Keratinocyte (primary cell): ENCODE measurements around the gene RYR2. TPM values are rescaled to one million over a fixed set of nuclear protein-coding genes. Genes with fewer than 3 reads are reported as not detected.

ENCODE experiments used
- DNase-seq: peaks from one replicate; pipeline ENCODE4 v3.0.0-alpha.2; 2011; ENCODE audit warnings: low read depth, missing footprints, low spot score
- FAIRE-seq: peaks from 2 replicates; lab custom pipeline; 2011; peaks lifted over from hg19 to GRCh38; lab: Jason Lieb, UNC
- H2AFZ ChIP-seq: 2 replicates; pipeline ENCODE4 v1.6.0; 2012; ENCODE audit warnings: low read length, control low read depth, inconsistent platforms; ENCODE audit not compliant: control insufficient read depth
- H3K27ac ChIP-seq: 2 replicates; pipeline ENCODE4 v1.5.1; 2011; ENCODE audit warnings: low read length; ENCODE audit not compliant: control insufficient read depth, insufficient read depth
- H3K27me3 ChIP-seq: 3 replicates; pipeline ENCODE4 v1.6.0; 2011; ENCODE audit warnings: low read length; ENCODE audit not compliant: control insufficient read depth, insufficient read depth; ENCODE audit errors: extremely low read depth
- H3K36me3 ChIP-seq, 2 experiments: 2 replicates in 1 of 2; 3 replicates in 1 of 2; pipeline ENCODE4 v1.5.1; 2011; ENCODE audit warnings: low read length in 2 of 2, mild to moderate bottlenecking in 1 of 2; ENCODE audit not compliant: control insufficient read depth in 2 of 2, insufficient read depth in 2 of 2; ENCODE audit errors: extremely low read depth in 1 of 2
- H3K4me1 ChIP-seq: 3 replicates; pipeline ENCODE4 v1.5.1; 2011; ENCODE audit warnings: low read length; ENCODE audit not compliant: control insufficient read depth, insufficient read depth; ENCODE audit errors: extremely low read depth
- H3K4me2 ChIP-seq: 3 replicates; pipeline ENCODE4 v1.6.0; 2011; ENCODE audit warnings: low read depth, low read length; ENCODE audit not compliant: control insufficient read depth, insufficient read depth; ENCODE audit errors: extremely low read depth
- H3K4me3 ChIP-seq, 3 experiments: fragments of 200-600 bp in 1 of 3; sonication (generic) in 1 of 3; 2 replicates in 2 of 3; 3 replicates in 1 of 3; pipeline ENCODE4 v1.5.1; 2011 to 2016; ENCODE audit warnings: low read length in 3 of 3, mild to moderate bottlenecking in 3 of 3, control low read depth in 2 of 3, inconsistent platforms in 1 of 3, low read depth in 1 of 3, mixed read lengths in 1 of 3, mixed run types in 1 of 3, moderate library complexity in 1 of 3; ENCODE audit not compliant: control insufficient read depth in 2 of 3, insufficient read depth in 2 of 3; ENCODE audit errors: extremely low read depth in 1 of 3
- H3K79me2 ChIP-seq: 2 replicates; pipeline ENCODE4 v1.6.0; 2012; ENCODE audit warnings: low read length; ENCODE audit not compliant: control insufficient read depth, insufficient read depth
- H3K9ac ChIP-seq: 3 replicates; pipeline ENCODE4 v1.6.0; 2011; ENCODE audit warnings: low read length; ENCODE audit not compliant: control insufficient read depth, insufficient read depth; ENCODE audit errors: extremely low read depth
- H3K9me1 ChIP-seq: 3 replicates; pipeline ENCODE4 v1.6.0; 2011; ENCODE audit warnings: low read length; ENCODE audit not compliant: control insufficient read depth, insufficient read depth; ENCODE audit errors: extremely low read depth
- H3K9me3 ChIP-seq: 2 replicates; pipeline ENCODE4 v1.5.1; 2012; ENCODE audit warnings: low read depth, low read length; ENCODE audit not compliant: control insufficient read depth
- H4K20me1 ChIP-seq: 3 replicates; pipeline ENCODE4 v1.6.0; 2011; ENCODE audit warnings: low read length; ENCODE audit not compliant: control insufficient read depth, insufficient read depth; ENCODE audit errors: extremely low read depth
- EZH2 ChIP-seq: IDR thresholded peaks from one replicate; pipeline ENCODE4 v1.6.1; 2012; ENCODE audit warnings: inconsistent platforms, mild to moderate bottlenecking, low read length, moderate library complexity
- dilution Hi-C: fragments of 300-500 bp; cut with MboI; formaldehyde crosslinking; loops from one replicate; pipeline ENCODE4 v1.7.0; 2020; ENCODE audit warnings: low sequenced_read_pairs; ENCODE audit not compliant: extremely low pct_ligation_motif_present
- polyA plus RNA-seq, 5 experiments: library from polyadenylated mRNA; depleted of rRNA in 3 of 5; stranded (reverse) in 3 of 5; stranded (forward) in 1 of 5; unstranded in 1 of 5; fragments of >200 nt; gene quantifications; 1 replicate in 1 of 5; 2 replicates in 3 of 5; 3 replicates in 1 of 5; pipeline versions ENCODE4 v1.2.1 to v1.2.3, GENCODE V29; 2011 to 2012; ENCODE audit warnings: missing spikeins in 2 of 5, low read depth in 1 of 5, low replicate concordance in 1 of 5
- TF ChIP-seq, protein P1 (sequence below), 3 experiments: IDR thresholded peaks in 1 of 3; conservative IDR thresholded peaks in 1 of 3; optimal IDR thresholded peaks in 1 of 3; 2 replicates in 2 of 3; 3 replicates in 1 of 3; pipeline versions ENCODE3 to v1.5.1; 2011; ENCODE audit warnings: low read length in 3 of 3, mild to moderate bottlenecking in 3 of 3, moderate library complexity in 2 of 3, control low read depth in 1 of 3, inconsistent platforms in 1 of 3; ENCODE audit not compliant: insufficient read depth in 2 of 3; ENCODE audit errors: extremely low read depth in 1 of 3

The RYR2 gene
- polyA plus RNA-seq, 1 donor (not counting 4 experiments of a cell fraction or from before 2014, with no cell fraction given): 0.05 TPM

DNA sequence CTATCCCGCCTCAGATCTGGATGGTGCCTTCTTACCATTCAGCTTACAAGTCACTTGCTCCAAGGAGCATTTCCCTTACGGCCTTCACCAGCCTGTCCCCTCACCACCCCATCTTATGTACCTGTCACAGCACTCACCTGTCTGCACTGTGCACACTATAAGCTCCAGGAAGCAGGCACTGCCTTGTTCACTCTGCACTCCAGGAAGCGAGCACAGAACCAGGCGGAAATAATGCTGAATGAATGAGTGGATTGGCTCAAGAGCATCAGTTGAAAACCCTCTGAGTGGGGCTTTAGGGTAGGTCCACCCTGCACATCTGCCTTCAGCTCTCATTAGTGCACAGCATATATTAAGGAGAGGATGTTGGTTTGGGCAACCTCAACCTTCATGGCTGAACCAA is 8.9 kb upstream of the RYR2 start:
- Histone ChIP-seq H3K36me3 (no peaks in the 10 kb centered on the region), H3K9me3 (no peaks in the 10 kb centered on the region), H3K79me2 (no peaks in the 10 kb centered on the region), H3K27ac (no peak overlapping the region), H3K4me1 (no peaks in the 10 kb centered on the region), H3K27me3 (no peaks in the 10 kb centered on the region), H3K4me3 (no peak overlapping the region), H4K20me1 (no peaks in the 10 kb centered on the region), H3K4me2 (no peak overlapping the region), H3K9me1 (no peaks in the 10 kb centered on the region), H2AFZ (no peak overlapping the region), H3K9ac (no peak overlapping the region)
- TF ChIP-seq EZH2: no peak
- TF ChIP-seq, protein P1, sequence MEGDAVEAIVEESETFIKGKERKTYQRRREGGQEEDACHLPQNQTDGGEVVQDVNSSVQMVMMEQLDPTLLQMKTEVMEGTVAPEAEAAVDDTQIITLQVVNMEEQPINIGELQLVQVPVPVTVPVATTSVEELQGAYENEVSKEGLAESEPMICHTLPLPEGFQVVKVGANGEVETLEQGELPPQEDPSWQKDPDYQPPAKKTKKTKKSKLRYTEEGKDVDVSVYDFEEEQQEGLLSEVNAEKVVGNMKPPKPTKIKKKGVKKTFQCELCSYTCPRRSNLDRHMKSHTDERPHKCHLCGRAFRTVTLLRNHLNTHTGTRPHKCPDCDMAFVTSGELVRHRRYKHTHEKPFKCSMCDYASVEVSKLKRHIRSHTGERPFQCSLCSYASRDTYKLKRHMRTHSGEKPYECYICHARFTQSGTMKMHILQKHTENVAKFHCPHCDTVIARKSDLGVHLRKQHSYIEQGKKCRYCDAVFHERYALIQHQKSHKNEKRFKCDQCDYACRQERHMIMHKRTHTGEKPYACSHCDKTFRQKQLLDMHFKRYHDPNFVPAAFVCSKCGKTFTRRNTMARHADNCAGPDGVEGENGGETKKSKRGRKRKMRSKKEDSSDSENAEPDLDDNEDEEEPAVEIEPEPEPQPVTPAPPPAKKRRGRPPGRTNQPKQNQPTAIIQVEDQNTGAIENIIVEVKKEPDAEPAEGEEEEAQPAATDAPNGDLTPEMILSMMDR (optimal IDR thresholded peaks at IDR 0.05 in 1 of 3, IDR thresholded peaks at IDR 0.05 in 1 of 3, conservative IDR thresholded peaks at IDR 0.05 in 1 of 3; ENCODE audit: extremely low read depth in 1 of 3, insufficient read depth in 2 of 3, low read length in 3 of 3): no peak
- dilution Hi-C loops: no loop called here
- no peak for FAIRE-seq
- no peak for DNase-seq

DNA sequence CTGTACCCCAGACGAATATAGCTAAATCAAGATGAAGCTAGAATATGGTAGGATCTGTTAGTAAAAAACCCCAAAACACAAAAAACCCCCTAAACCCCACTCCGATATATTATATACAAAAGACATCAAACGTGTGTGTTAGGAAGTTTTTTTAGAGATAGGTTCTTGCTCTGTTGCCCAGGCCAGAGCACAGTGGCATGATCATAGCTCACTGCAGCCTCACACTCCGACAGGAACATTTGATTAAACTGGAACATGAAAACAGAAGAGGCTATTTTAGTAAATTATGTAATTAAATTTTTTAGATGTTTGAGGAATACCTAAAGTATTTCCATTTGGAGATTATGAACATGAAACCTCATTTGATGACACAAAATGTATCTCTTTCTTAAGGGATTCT is 8.2 kb upstream of the RYR2 start:
- no peaks in the 10 kb centered on the region for H3K36me3 ChIP-seq
- H3K9me3 ChIP-seq: no peaks in the 10 kb centered on the region
- H3K27ac ChIP-seq: no peak overlapping the region
- no peaks in the 10 kb centered on the region for H3K27me3 ChIP-seq
- H3K4me2 ChIP-seq: no peak overlapping the region
- DNase-seq (no peak), FAIRE-seq (no peak)
- no peaks in the 10 kb centered on the region for H3K79me2 ChIP-seq
- H3K4me3 ChIP-seq: no peak overlapping the region
- no peaks in the 10 kb centered on the region for H3K9me1 ChIP-seq
- no peaks in the 10 kb centered on the region for H4K20me1 ChIP-seq
- H3K4me1 ChIP-seq: no peaks in the 10 kb centered on the region
- dilution Hi-C loops: no loop called here
- no peak overlapping the region for H2AFZ ChIP-seq
- H3K9ac ChIP-seq: no peak overlapping the region
- TF ChIP-seq EZH2: no peak
- TF ChIP-seq, protein P1 (optimal IDR thresholded peaks at IDR 0.05 in 1 of 3, IDR thresholded peaks at IDR 0.05 in 1 of 3, conservative IDR thresholded peaks at IDR 0.05 in 1 of 3; ENCODE audit: extremely low read depth in 1 of 3, insufficient read depth in 2 of 3, low read length in 3 of 3): no peak
